Activated T-cell treated with anti-CD3 and anti-CD28 coated beads, Interleukin-2, amount 50 U/mL, for 48 hours (primary cell): Measurements from ENCODE around the gene KRTAP4-4.
"Not testable (repeated sequence)": the region's sequence is repeated elsewhere in the genome, so short reads cannot be mapped to it uniquely, and the experiment has no call there.

Experiments
- DNase-seq, 2 experiments: peaks; one replicate each; pipeline ENCODE4 v3.0.0-alpha.2; 2020

Gene KRTAP4-4

GRCh38 chr17:41147531-41148204 lies 12.9 kb downstream of the KRTAP4-4 start:
- no peak for DNase-seq

- DNase-seq: no peak
These were observed 15.3 kb downstream of the KRTAP4-4 start for GRCh38 chr17:41145261-41145660.

- DNase-seq: no peak
These were observed 15.7 kb downstream of the KRTAP4-4 start for GRCh38 chr17:41144846-41145245.

GRCh38 chr17:41141361-41141760 lies 19.2 kb downstream of the KRTAP4-4 start:
- no peak for DNase-seq

- no peak for DNase-seq
These were observed 20.0 kb downstream of the KRTAP4-4 start, which contains the start of gene KRTAP4-6 for GRCh38 chr17:41140360-41141131. Gene KRTAP4-6, minus strand, starts transcription at chr17:41140544. Its CDS starts 57 bp downstream, at chr17:41140487.

GRCh38 chr17:41139865-41140264 lies 20.7 kb downstream of the KRTAP4-4 start:
- DNase-seq: not testable (repeated sequence)

GRCh38 chr17:41133880-41134735 lies 26.4 kb downstream of the KRTAP4-4 start:
- DNase-seq: no peak

- no peak for DNase-seq
These were observed 28.6 kb downstream of the KRTAP4-4 start for GRCh38 chr17:41131979-41132378.

GRCh38 chr17:41127371-41127770 lies 33.2 kb downstream of the KRTAP4-4 start:
- no peak for DNase-seq

- DNase-seq: no peak
These were observed 34.1 kb downstream of the KRTAP4-4 start for GRCh38 chr17:41126412-41126811.

GRCh38 chr17:41125064-41125463 lies 35.5 kb downstream of the KRTAP4-4 start:
- DNase-seq: no peak

- DNase-seq: not testable (repeated sequence)
These were observed 36.6 kb downstream of the KRTAP4-4 start, which contains the start of gene KRTAP4-12 for GRCh38 chr17:41123991-41124371. Gene KRTAP4-12, minus strand, starts transcription at chr17:41124182. Its CDS starts 60 bp downstream, at chr17:41124122.

GRCh38 chr17:41123292-41123990 lies 37.1 kb downstream of the KRTAP4-4 start:
- DNase-seq: not testable (repeated sequence)

GRCh38 chr17:41121742-41122141 lies 38.8 kb downstream of the KRTAP4-4 start:
- DNase-seq: no peak

GRCh38 chr17:41119696-41120690 lies 40.6 kb downstream of the KRTAP4-4 start:
- not testable (repeated sequence) for DNase-seq

GRCh38 chr17:41118721-41119120 lies 41.8 kb downstream of the KRTAP4-4 start:
- no peak for DNase-seq

GRCh38 chr17:41117846-41118386 lies 42.6 kb downstream of the KRTAP4-4 start, which contains the start of gene KRTAP4-11:
Gene KRTAP4-11, minus strand, starts transcription at chr17:41118373. Its CDS starts 58 bp downstream, at chr17:41118315.
- DNase-seq: not testable (repeated sequence)

GRCh38 chr17:41116297-41116696 lies 44.3 kb downstream of the KRTAP4-4 start:
- DNase-seq: no peak

GRCh38 chr17:41111151-41111885 lies 49.2 kb downstream of the KRTAP4-4 start:
- DNase-seq: no peak
